ENCODE measurements around the gene AGBL1.

The AGBL1 gene

DNA sequence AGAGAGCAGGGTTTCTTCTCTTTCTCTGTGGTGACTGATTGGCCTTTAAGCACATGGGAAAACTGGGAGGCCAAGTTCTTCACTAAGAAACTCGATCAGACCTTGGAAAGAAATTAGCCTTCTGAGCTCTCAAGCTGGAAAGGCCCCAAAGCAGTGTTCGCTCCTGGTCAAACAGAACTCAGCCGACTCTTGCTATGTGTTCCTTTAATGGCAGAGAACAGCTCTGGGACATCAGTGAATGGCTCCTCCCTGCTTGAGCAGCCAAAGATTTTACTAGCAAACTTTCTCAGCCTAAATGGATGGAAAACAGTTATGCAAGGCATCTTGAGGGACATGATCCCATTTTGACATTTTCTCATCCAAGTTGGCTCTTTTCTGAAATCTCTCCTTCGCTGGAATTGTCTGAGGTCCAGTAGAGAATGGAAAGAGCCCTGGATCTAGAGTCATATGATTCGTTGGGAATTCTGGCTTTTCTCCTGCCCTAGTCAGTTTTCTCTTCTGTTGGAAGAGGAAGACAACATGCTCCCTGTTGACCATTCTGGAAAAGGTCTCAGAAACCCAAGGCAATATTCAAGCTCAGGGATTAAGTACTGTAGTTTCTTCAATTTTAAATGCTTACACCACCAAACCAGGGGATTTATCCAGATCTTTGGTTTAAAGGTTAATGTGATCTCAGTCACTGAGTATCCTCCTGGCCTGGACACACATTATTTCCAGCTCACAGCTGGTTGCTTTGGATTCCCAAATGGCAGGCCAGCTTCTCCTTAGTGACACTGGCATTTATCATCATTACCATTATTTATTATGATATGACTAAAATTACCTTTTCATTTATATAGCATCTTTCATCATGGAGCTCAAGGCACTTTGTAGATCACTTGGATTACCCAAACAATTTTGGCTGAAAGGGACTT is 319.6 kb downstream of the AGBL1 start:
- H3K4me3 ChIP-seq (ENCODE audit: control insufficient read depth, low read depth, low read length), result no peak overlapping the region
- TF ChIP-seq, protein P1, sequence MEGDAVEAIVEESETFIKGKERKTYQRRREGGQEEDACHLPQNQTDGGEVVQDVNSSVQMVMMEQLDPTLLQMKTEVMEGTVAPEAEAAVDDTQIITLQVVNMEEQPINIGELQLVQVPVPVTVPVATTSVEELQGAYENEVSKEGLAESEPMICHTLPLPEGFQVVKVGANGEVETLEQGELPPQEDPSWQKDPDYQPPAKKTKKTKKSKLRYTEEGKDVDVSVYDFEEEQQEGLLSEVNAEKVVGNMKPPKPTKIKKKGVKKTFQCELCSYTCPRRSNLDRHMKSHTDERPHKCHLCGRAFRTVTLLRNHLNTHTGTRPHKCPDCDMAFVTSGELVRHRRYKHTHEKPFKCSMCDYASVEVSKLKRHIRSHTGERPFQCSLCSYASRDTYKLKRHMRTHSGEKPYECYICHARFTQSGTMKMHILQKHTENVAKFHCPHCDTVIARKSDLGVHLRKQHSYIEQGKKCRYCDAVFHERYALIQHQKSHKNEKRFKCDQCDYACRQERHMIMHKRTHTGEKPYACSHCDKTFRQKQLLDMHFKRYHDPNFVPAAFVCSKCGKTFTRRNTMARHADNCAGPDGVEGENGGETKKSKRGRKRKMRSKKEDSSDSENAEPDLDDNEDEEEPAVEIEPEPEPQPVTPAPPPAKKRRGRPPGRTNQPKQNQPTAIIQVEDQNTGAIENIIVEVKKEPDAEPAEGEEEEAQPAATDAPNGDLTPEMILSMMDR (IDR thresholded peaks at IDR 0.05; ENCODE audit: control insufficient read depth, insufficient read depth, low read depth, low read length, missing control alignments), result no peak
- no peak for DNase-seq (ENCODE audit: low read depth)

DNA sequence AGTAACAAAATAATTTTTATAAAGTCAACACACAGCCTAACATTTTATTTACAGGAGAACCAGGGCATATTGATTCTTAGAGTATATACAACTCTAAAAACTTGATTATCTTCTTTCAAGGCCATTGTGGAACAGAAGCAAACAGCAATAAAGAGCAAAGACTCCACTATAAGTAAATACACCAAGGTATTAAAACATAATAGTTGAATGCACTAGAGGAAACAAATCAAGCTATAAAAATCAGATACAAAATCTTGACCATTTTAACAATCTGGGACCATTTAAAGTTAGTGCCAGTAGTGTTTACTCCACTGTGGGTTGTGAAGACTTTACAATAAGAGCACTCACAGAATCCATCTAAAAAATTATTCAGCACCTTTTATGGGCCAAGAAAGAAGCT is 323.6 kb downstream of the AGBL1 start:
- TF ChIP-seq, protein P1 (IDR thresholded peaks at IDR 0.05; ENCODE audit: control insufficient read depth, insufficient read depth, low read depth, low read length, missing control alignments), result no peak
- no peak overlapping the region for H3K4me3 ChIP-seq (ENCODE audit: control insufficient read depth, low read depth, low read length)
- no peak for DNase-seq (ENCODE audit: low read depth)

DNA sequence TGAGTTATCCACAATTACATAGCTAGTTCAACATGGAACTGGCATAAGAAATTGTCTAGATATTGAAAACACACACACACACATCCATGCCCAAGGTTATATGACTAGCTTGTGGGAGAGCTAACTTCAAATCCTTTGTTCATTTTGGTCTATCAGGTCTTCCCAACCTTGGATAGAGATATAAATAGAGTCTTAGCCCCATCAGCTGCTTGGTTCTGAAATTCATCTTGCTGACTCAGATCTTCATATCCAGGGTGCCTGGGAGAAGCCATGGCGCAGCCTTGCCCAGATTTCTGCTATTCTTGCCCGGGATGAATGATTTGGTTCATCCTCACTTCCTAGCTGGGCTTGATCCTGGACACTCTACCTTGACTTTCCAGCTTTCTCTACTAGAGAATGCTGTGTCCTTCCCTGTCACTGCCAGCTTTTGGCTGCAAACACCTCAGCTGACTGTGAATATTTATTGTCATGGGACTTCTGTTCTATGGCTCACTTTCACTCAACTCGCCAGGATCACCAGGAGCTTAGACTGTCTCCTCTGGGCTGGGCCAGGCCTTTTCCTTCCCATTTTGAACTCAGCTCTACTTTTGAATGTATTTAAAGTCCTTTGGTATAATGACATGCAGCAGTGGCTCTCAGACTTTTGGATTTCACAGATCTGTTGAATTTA is 324.4 kb downstream of the AGBL1 start:
- H3K4me3 ChIP-seq (ENCODE audit: control insufficient read depth, low read depth, low read length), result no peak overlapping the region
- TF ChIP-seq, protein P1 (IDR thresholded peaks at IDR 0.05; ENCODE audit: control insufficient read depth, insufficient read depth, low read depth, low read length, missing control alignments), result no peak
- DNase-seq (ENCODE audit: low read depth), result no peak

DNA sequence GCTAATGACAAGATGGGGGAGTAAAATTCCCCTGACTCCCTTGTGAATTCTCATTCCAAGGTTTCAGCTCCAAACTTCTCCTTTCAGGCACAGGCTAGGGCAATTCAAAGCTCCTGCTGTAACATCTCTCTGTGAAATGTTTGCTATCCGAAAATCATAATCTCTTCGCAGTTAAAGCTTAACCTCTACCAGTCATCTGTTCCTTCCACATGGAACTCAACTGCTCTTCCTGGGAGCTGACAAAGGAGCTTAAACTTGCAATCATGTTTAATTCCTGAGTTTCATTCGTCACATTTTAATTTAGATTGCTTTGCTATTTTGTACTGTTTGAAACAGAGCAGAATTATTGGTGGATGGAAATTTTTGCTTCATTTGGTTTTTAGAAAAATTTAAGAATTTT is 328.6 kb downstream of the AGBL1 start:
- TF ChIP-seq, protein P1 (IDR thresholded peaks at IDR 0.05; ENCODE audit: control insufficient read depth, insufficient read depth, low read depth, low read length, missing control alignments), result no peak
- H3K4me3 ChIP-seq (ENCODE audit: control insufficient read depth, low read depth, low read length), result no peak overlapping the region
- no peak for DNase-seq (ENCODE audit: low read depth)

DNA sequence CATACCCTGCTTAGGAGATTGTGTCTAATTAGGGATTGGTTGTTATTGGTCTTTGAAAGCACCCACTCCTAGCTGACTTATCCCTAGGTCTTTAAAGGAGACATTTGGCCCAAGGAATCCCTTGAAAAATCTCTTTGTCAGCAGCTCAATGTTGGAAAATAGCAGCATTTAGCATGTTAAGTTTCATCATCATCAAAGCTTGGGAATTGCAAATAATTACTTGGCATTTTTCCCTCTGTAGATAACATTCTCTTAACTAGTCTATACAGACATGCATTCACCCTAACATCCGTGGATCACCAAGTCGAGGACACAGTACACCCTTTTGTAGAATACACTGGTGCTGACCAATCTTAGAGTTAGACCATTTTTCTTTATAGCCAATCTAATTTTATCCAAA is 332.2 kb downstream of the AGBL1 start:
- TF ChIP-seq, protein P1 (IDR thresholded peaks at IDR 0.05; ENCODE audit: control insufficient read depth, insufficient read depth, low read depth, low read length, missing control alignments), result no peak
- no peak for DNase-seq (ENCODE audit: low read depth)

DNA sequence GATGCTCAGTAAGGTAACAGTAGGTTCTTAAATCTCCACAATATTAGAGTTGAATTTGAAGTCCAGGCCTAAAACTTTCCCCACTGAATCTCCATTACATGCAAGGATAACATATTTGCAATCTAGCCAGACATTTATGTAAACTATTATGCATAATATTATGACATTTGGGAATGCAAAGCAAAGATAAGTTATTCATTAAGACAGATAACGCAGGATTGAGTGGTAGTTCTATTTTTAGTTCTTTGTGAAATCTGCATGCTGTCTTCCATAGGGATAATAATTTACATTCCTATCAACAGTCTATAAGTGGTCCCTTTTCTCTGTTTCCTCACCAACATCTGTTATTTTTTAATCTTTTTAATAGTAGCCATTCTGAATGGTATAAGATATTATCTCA is 333.5 kb downstream of the AGBL1 start:
- TF ChIP-seq, protein P1 (IDR thresholded peaks at IDR 0.05; ENCODE audit: control insufficient read depth, insufficient read depth, low read depth, low read length, missing control alignments), result no peak
- no peak overlapping the region for H3K4me3 ChIP-seq (ENCODE audit: control insufficient read depth, low read depth, low read length)
- no peak for DNase-seq (ENCODE audit: low read depth)

More for the DNA sequence above, 332.2 kb downstream of the AGBL1 start:
- H3K4me3 ChIP-seq (ENCODE audit: control insufficient read depth, low read depth, low read length), result no peak overlapping the region

Data from AG09309 (cell line).